ENCODE data around the gene P2RY8. TPM values are rescaled to one million over a fixed set of nuclear protein-coding genes. Genes with fewer than 3 reads are reported as not detected.
"Not testable (repeated sequence)": the region's sequence is repeated elsewhere in the genome, so short reads cannot be mapped to it uniquely, and the experiment has no call there.

The P2RY8 gene
- total RNA-seq, 2 experiments from 2014 or later, result 87.6 to 92.4 TPM

DNA sequence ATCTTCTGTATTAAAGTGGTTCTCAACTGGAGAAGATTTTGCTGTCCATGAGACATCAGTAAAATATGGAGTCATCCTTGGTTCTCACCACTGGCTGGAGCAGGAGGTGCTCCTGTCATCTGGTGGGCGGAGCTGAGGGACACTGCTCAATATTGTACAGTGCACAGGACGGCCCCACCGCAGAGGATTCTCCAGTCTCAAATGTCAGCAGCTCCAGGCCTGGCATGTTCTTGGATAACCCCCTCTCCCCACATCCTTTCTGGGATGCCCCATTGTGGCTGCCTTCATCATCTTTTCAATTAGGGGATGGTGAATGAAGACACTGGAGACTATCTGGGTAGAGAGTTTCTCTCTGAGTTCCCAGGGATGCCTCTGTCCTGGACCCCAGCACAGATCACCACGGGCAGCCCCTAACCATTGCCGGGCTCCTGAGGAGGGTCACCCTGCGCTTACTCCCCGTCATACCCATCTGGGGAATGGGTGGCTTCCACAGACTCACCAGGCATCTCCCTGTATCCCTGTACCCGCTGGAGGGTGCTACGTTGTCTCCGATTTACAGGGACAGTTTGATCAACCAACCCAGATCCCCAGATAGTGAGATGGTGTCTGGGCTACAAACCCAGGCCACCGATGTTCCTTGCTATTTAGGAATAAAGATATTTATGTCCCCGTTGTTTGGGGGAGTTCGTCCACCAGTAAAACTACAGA, 21.9 kb upstream of the P2RY8 start:
- Mint-ChIP-seq H3K27me3 (no peaks in the 10 kb centered on the region), H3K27ac (no peak overlapping the region), H3K36me3 (no peaks in the 10 kb centered on the region), H3K4me3 (no peak overlapping the region), H3K9me3 (peaks cover 6% of the 10 kb centered on the region), H3K4me1 (peaks cover 17% of the 10 kb centered on the region)
- DNase-seq (no peak), ATAC-seq (ENCODE audit: low read depth) (no peak)
- POLR2A ChIA-PET, result no interaction called here

DNA sequence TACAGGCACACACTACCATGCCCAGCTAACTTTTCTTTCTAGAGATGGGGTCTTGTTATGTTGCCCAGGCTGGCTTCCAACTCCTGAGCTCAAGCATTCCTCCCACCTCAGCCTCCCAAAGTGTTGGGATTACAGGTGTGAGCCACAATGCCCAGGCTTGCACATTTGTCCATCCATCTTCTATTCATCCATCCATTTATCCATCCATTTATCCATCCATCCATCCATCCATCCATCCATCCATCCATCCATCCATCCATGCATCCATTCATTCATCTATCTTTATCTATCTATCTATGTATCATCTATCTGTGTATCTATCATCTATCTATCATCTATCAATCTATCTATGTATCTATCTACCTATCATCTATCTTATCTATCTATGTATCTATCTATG, 20.5 kb upstream of the P2RY8 start:
- H3K9me3 Mint-ChIP-seq; POLR2A ChIA-PET; H3K27ac Mint-ChIP-seq; DNase-seq; H3K4me3 Mint-ChIP-seq; ATAC-seq (ENCODE audit: low read depth); H3K36me3 Mint-ChIP-seq; H3K27me3 Mint-ChIP-seq: not testable (repeated sequence)
- peaks cover 16% of the 10 kb centered on the region for H3K4me1 Mint-ChIP-seq

DNA sequence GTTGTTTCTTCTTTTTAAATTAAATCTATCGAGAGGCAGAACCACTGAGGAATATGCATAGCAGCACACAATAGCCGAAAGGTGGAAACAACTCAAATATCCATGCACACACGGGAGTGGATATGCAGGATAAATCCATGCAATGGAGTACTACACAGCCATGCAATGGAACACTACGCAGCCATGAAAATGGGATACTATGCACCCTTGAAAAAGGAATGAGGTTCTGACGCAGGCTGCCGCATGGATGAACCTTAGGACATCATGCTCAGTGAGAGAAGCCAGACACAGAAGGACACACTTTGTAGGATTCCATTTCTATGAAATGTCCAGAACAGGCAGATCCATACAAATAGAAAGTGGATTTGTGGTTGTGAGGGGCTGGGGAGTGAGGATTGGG, 18.4 kb upstream of the P2RY8 start:
- Mint-ChIP-seq H3K27me3 (peaks cover 2% of the 10 kb centered on the region), H3K9me3 (peaks cover 8% of the 10 kb centered on the region), H3K27ac (peak overlapping the region; percentile 79), H3K36me3 (no peaks in the 10 kb centered on the region), H3K4me3 (peak overlapping the region; percentile 12), H3K4me1 (peaks cover 15% of the 10 kb centered on the region)
- ATAC-seq (ENCODE audit: low read depth) (no peak), DNase-seq (no peak)
- POLR2A ChIA-PET, result no interaction called here

DNA sequence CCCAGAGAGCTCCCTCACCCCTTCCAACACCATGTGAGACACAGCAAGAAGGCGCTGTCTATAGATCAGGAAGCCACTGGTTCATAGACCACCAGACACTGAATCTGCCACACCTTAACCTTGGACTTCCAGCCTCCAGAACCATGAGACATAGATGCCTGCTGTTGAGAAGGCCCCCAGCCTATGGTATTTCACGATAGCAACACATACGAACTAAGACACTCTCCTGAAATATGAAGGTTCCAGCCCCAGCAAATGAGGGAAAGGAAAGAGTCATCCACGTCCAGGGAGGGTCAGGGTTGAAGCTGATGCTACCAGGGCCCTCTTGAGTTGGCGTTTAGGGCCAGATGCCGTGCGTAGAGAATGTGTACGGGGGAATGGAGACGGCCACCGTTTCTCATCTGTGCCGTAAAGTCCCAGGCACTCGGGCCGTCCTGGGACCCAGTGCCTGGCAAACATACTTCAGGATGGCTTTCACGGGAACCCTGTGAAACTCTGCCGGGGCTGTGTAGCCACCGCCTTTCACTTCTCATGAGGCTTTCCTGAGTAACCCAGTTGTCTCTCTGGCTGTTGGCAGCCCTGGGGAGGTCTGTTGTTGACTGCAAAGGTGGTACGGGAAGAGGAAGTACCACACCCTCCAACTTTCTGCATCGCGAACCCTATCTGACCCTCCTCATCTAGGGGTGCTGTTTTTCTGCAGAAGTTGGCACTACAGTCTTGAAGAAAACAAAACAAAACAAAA, 17.7 kb upstream of the P2RY8 start:
- Mint-ChIP-seq H3K4me1 (peaks cover 15% of the 10 kb centered on the region), H3K4me3 (peak overlapping the region; percentile 12), H3K27ac (peak overlapping the region; percentile 79), H3K36me3 (no peaks in the 10 kb centered on the region), H3K27me3 (peaks cover 2% of the 10 kb centered on the region), H3K9me3 (peaks cover 8% of the 10 kb centered on the region)
- DNase-seq, result no peak
- ATAC-seq (ENCODE audit: low read depth), result peak; percentile 74
- POLR2A ChIA-PET, result no interaction called here

DNA sequence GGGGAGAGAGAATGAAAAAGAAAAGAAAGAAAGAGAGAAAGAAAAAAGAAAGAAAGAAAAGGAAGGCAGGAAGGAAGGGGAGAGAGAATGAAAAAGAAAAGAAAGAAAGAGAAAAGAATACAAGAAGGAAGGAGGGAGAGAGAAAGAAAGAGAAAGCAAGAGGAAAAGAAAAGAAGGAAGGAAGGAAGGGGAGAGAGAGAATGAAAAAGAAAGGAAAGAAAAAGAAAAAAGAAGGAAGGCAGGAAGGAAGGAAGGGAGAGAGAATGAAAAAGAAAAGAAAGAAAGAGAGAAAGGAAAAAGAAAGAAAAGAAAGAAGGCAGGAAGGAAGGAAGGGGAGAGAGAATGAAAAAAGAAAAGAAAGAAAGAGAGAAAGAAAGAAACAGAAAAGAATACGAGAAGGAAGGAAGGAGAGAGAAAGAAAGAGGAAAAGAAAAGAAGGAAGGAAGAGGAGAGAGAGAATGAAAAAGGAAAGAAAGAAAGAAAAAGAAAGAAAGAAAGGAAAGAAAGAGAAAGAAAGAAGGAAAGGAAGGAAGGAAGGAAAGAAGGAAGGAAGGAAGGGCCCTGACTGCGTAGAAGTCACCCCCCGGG, 15.1 kb upstream of the P2RY8 start:
- peaks cover 2% of the 10 kb centered on the region for H3K27me3 Mint-ChIP-seq
- no peak overlapping the region for H3K27ac Mint-ChIP-seq
- POLR2A ChIA-PET, result no interaction called here
- no peak overlapping the region for H3K4me3 Mint-ChIP-seq
- peaks cover 15% of the 10 kb centered on the region for H3K4me1 Mint-ChIP-seq
- ATAC-seq (ENCODE audit: low read depth), result no peak
- no peak for DNase-seq
- peaks cover 1% of the 10 kb centered on the region for H3K36me3 Mint-ChIP-seq
- peaks cover 8% of the 10 kb centered on the region for H3K9me3 Mint-ChIP-seq

DNA sequence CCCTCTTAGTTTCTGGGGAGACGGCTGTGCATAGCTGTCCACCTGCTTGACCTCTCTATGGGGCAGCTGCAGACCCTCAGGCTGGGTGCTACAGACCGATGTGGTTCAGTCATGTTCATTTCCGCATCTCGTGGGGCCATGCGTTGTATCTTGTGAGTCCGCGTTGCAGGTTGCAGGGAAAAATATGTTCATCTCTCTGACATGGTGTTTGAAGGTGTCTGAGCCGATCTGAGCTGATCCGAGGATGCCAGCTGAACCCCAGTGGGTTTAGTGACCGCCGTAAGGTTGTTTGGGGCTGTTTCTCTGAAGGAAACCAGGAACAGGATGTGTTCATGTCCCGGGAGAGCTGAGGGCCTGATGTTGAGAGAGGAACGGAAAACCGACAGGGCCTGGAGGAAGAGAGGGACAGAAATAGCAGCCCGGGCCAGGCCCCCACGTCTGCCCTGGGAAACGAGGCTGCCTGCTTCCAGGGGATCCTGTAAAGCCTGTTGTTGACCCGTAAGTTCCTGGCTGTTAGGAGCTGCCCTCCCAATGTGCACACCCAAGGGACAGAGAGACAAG, 9.8 kb upstream of the P2RY8 start:
- peak; percentile 12 for DNase-seq
- Mint-ChIP-seq H3K36me3 (peaks cover 1% of the 10 kb centered on the region), H3K27ac (no peak overlapping the region), H3K4me1 (peaks cover 2% of the 10 kb centered on the region), H3K9me3 (no peaks in the 10 kb centered on the region), H3K27me3 (peaks cover 2% of the 10 kb centered on the region), H3K4me3 (no peak overlapping the region)
- no peak for ATAC-seq (ENCODE audit: low read depth)
- POLR2A ChIA-PET, result no interaction called here

DNA sequence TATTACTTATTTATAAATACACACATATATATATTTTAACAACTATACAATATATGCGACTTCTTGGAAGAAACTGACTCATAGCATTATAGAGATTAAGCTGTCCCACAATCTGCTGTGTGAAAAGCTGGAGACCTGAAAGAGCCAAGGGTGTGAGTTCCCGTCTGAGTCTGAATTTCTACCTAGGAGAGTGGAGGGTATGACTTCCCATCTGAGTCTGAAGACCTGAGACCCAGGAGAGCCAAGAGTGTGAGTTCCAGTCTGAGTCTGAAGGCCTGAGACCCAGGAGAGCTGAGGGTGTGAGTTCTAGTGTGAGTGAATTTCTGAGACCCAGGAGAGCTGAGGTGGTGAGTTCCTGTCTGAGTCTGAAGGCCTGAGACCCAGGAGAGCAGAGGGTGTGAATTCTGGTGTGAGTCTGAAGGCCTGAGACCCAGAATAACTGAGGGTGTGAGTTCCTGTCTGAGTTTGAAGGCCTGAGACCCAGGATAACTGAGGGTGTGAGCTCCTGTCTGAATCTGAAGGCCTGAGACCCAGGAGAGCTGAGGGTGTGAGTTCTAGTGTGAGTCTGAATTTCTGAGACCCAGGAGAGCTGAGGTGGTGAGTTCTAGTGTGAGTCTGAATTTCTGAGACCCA, 8.9 kb upstream of the P2RY8 start:
- ATAC-seq (ENCODE audit: low read depth) (no peak), DNase-seq (peak; percentile 8)
- no peaks in the 10 kb centered on the region for H3K9me3 Mint-ChIP-seq
- H3K4me3 Mint-ChIP-seq, result no peak overlapping the region
- POLR2A ChIA-PET, result no interaction called here
- H3K27me3 Mint-ChIP-seq, result no peaks in the 10 kb centered on the region
- peaks cover 1% of the 10 kb centered on the region for H3K36me3 Mint-ChIP-seq
- peak overlapping the region; percentile 14 for H3K27ac Mint-ChIP-seq
- H3K4me1 Mint-ChIP-seq, result no peaks in the 10 kb centered on the region

DNA sequence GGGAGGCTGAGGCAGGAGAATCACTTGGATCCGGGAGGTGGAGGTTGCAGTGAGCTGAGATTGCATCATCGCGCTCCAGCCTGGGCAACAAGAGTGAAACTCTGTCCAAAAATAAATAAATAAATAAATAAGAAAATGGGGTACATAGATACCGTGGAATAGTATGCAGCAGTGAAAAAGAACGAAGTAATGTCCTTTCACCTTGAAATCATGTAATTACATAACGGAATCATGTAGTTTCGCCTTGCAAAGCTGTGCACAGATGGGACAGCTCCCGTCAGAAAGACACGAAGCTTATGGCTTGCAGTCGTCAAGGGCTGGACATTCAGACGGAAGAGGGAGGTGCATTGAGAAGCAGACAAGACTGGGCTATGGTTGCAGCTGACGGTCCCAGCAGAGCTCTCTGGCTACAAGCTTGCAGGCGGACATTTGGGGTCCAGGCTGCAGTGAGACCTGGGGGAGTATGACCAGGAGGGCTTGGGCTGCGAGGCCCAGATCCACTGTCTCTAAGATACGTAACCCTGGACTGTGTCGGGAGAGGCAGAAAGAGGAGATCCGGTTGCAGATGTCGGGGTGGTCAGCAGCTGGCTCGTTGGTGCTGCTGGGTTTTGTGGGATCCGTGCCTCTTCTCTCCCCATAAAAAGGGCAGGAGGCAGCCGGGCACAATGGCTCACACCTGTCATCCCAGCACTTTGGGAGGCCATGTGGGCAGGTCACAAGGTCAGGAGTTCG, 6.2 kb upstream of the P2RY8 start:
- H3K36me3 Mint-ChIP-seq, result no peaks in the 10 kb centered on the region
- no peak overlapping the region for H3K4me3 Mint-ChIP-seq
- peaks cover 2% of the 10 kb centered on the region for H3K4me1 Mint-ChIP-seq
- POLR2A ChIA-PET, result no interaction called here
- DNase-seq, result peak; percentile 15
- no peak for ATAC-seq (ENCODE audit: low read depth)
- H3K27me3 Mint-ChIP-seq, result peaks cover 2% of the 10 kb centered on the region
- no peaks in the 10 kb centered on the region for H3K9me3 Mint-ChIP-seq
- no peak overlapping the region for H3K27ac Mint-ChIP-seq

DNA sequence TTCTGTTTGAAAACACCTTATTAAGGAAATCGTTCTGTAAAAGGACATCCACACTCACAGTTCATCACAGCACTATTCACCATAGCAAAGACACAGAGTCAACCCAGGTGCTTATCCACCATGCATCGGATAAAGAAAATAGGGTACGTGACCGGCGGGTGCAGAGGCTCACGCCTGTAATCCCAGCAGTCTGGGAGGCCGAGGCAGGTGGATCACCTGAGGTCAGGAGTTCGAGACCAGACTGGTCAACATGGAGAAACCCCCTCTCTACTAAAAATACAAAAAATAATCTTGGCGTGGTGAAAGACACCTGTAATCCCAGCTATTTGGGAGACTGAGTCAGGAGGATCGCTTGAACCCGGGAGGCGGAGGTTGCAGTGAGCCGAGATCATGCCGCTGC, 2.2 kb upstream of the P2RY8 start:
- H3K4me3 Mint-ChIP-seq; H3K4me1 Mint-ChIP-seq; ATAC-seq (ENCODE audit: low read depth); H3K27me3 Mint-ChIP-seq; H3K36me3 Mint-ChIP-seq; POLR2A ChIA-PET; H3K9me3 Mint-ChIP-seq: not testable (repeated sequence)
- peak overlapping the region; percentile 42 for H3K27ac Mint-ChIP-seq
- peak; percentile 7 for DNase-seq

DNA sequence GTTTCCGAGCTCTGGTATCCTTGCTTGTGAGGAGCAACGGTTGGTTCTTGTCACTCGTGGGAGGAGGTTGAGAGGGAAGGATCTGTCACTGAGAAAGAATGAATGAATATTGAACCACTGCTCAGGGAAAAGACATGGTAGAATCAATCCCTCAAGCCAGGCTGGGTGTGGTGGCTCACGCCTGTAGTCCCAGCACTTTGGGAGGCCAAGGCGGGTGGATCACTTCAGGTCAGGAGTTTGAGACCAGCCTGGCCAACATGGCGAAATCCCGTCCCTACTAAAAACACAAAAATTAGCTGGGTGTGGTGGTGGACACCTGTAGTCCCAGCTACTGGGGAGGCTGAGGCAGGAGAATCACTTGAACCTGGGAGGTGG, 718 bp upstream of the P2RY8 start:
- H3K27me3 Mint-ChIP-seq; H3K36me3 Mint-ChIP-seq; ATAC-seq (ENCODE audit: low read depth); POLR2A ChIA-PET; H3K9me3 Mint-ChIP-seq; DNase-seq: not testable (repeated sequence)
- peak overlapping the region; percentile 99 for H3K27ac Mint-ChIP-seq
- peaks cover 10% of the 10 kb centered on the region for H3K4me1 Mint-ChIP-seq
- peak overlapping the region; percentile 94 for H3K4me3 Mint-ChIP-seq

DNA sequence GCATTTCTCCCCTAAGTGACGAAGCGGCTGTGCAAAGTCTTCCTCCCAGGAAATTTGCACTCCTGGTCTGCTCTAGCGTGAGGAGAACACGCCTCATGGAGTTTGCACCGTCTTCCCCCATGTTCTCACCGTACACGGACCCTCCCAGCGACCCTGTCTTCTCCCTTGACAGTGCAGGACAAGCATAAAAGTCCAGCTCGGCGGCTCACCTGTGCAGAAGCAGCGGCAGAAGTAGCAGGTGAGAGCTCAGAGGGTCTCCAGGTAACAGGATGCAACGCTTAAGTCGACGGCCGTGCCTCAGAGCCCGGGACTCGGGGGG, 314 bp downstream of the P2RY8 start:
- H3K27me3 Mint-ChIP-seq, result peaks cover 2% of the 10 kb centered on the region
- H3K36me3 Mint-ChIP-seq, result peaks cover 11% of the 10 kb centered on the region
- peaks cover 10% of the 10 kb centered on the region for H3K4me1 Mint-ChIP-seq
- H3K4me3 Mint-ChIP-seq, result peak overlapping the region; percentile 94
- H3K9me3 Mint-ChIP-seq, result no peaks in the 10 kb centered on the region
- DNase-seq (no peak), ATAC-seq (ENCODE audit: low read depth) (peak; percentile 4)
- H3K27ac Mint-ChIP-seq, result peak overlapping the region; percentile 99
- POLR2A ChIA-PET, result no interaction called here

DNA sequence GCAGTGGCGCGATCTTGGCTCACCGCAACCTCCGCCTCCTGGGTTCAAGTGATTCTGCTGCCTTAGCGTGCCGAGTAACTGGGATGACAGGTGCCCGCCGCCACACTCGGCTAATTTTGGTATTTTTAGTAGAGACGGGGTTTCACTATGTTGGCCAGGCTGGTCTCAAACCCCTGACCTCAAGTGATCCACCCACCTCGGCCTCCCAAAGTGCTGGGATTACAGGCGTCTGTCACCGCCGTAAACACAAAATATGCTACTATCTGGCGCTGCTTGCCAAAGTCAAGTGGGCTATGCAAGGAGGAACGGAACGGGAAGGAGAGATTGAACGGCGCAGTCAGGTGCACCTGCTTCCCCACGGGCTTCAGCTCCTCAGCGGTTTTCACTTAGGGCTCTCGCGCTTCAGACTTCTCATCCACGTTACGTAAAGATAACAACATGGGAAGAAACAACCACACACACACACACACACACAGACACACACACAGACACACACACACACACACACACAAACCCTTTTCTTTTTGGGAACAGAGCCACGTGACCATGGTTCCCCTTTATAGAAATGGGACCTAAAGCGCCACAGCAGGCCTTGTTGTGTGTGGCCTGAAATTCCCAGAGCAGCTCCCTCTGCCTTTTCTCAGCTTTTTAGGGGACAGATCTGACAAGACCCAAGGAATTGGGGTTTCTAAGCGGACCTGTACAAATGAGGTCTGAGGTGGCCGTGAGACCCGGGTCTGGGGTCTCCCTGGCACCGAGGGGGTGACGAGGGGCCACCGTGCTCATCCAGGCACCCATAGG, 1.5 kb downstream of the P2RY8 start:
- DNase-seq (peak; percentile 67), ATAC-seq (ENCODE audit: low read depth) (peak; percentile 17)
- H3K4me1 Mint-ChIP-seq, result peaks cover 10% of the 10 kb centered on the region
- H3K4me3 Mint-ChIP-seq, result peak overlapping the region; percentile 94
- H3K27me3 Mint-ChIP-seq, result no peaks in the 10 kb centered on the region
- POLR2A ChIA-PET, result no interaction called here
- peak overlapping the region; percentile 99 for H3K27ac Mint-ChIP-seq
- peaks cover 11% of the 10 kb centered on the region for H3K36me3 Mint-ChIP-seq
- H3K9me3 Mint-ChIP-seq, result no peaks in the 10 kb centered on the region

Measured in activated naive CD8-positive, alpha-beta T cell treated with anti-CD3 and anti-CD28 coated beads, Interleukin-2, amount 10 ng/mL, durations not matched to agents 7 days and 5 days (primary cell).